Cortex of kidney (tissue), 1 donor: ENCODE measurements around the gene LACRT.

ENCODE experiments used
- DNase-seq: peaks from one replicate; lab custom pipeline; 2025; lab: John Stamatoyannopoulos, UW

LACRT gene

DNA sequence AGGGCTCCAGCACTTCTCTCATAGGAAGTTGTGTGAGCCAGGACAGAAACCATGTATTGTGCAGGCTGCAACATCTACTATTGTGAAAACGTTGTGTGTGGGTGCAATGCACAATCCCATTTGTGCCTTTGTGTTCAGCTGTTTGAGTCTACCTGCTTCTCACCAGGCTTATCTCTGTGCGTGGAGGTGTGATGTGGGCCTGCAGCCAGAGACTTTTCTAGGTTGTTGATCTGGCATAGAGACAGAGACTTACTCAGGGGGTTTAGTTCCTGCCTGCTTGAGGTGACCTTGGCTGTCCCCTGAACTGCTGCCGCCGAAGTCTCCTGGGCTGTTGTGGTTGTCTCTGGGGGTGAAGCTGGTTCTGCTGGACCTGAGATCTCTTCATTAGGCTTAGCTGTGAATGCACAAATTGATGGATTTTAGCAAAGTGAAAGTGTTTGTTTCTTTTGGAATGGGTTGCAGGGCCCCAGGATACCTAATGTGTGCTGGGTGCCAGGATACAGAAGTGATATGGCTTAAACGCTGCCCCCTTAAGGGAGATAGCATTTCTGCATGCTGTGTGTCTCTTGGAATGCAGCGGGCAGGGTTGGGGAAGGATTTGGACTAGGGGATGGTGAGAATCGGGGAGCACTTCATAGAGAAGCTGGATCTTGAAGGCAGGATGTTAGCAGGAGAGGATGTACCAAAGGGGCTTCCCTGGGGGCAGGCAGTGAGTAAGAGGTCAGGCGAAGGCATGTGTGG lies 2.5 kb downstream of the LACRT start:
- DNase-seq: no peak

DNA sequence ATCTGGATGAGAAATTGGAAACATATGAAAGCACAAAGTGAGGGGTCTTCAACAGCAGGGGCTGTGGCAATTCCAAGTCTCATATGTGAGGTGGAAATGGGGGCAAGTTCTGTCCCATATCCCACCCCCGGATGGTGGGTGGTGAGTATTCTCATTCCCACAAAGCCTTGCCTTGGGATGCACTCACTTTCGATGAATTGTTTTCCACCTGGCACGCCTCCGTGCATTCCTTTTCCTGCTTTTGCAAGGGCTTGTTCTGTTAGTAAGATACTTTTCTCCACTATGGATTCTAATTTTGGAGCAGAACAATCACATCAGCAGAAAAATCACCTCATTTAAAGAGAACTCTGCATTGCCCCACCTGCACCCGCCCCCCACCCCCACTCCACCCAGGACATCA lies 3.1 kb downstream of the LACRT start:
- no peak for DNase-seq

DNA sequence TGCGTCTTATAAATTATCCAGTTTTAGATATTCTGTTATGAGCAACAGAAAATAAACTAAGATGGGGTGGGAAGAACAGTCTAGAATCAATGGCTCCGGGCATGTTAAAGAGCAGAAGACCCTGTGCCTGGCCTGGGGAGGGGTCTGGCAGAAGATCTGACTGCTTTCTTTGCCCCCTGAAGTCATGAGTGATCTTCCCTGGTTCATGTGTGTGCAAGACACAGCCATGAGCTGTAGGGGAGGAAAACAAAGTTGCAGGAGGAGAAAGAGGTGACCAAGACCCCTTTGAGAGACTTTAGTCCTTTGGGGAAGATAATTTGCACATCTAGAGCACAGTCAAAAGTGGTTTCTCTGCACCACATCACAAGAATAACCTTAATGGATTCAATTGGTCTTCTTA lies 4.8 kb downstream of the LACRT start:
- DNase-seq: no peak

DNA sequence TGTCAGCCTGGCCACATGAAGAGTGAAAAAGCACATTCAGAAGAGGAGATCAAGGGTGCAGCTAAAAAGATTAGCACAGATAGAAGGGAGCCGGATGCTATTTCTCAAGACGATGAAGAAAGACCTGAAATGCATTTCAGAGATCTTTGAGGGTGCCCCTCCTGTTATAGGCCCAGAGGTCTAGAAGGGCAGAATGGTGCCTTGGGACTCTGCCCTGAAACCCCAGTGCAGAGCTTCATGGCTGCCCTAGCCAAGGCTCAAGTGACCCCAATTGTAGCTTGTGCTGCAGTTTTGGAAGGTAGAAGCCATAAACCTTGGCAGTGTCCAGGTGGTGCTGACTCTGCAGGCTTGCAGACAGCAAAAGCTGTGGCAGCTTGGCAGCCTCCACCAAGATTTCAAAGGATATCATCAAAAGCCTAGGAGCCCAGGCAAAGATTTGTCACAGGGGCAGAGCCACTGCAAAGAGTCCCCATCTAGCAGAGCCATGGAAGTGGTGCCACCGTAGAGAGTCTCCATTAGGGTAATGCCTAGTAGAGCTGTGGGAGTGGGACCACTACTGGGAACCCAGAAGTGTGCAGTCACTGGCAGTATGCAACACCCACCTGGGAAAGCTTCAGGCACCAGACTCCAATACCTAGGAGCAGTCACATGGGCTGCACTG lies 6.4 kb downstream of the LACRT start:
- DNase-seq: no peak

DNA sequence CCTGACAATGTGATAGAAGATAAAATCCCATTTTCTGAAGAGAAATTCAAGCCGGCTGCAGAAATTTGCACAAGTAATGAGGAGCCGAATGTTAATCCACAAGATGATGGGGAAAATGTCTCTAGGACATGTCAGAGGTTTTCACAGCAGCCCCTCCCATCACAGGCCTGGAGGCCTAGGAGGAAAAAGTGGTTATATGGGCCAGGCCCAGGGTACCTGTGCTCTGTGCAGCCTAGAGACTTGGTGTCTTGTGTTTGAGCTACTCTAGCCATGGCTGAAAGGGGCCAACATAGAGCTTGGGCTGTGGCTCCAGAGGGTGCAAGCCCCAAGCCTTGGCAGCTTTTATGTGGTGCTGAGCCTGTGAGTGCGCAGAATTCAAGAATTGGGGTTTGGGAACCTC lies 7.4 kb downstream of the LACRT start:
- DNase-seq: no peak

DNA sequence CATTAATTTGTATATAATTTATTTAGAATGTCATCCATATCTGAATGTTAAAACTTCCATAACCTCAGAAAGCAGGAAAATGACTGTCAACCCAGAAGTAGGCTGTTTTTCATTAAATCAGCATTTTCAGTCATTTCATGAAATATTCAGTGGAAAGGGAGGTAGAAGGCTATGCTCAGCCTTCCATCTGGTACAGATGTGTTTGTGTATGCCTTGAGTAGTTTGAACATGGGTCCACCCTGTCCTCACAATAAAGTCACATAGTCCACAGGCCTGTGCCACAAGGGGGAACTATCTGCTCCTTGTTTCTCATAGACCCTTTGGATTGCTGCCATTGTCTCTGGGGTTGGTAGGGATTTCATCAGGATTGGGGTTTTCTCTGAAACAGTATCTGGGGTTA lies 9.1 kb downstream of the LACRT start:
- no peak for DNase-seq

DNA sequence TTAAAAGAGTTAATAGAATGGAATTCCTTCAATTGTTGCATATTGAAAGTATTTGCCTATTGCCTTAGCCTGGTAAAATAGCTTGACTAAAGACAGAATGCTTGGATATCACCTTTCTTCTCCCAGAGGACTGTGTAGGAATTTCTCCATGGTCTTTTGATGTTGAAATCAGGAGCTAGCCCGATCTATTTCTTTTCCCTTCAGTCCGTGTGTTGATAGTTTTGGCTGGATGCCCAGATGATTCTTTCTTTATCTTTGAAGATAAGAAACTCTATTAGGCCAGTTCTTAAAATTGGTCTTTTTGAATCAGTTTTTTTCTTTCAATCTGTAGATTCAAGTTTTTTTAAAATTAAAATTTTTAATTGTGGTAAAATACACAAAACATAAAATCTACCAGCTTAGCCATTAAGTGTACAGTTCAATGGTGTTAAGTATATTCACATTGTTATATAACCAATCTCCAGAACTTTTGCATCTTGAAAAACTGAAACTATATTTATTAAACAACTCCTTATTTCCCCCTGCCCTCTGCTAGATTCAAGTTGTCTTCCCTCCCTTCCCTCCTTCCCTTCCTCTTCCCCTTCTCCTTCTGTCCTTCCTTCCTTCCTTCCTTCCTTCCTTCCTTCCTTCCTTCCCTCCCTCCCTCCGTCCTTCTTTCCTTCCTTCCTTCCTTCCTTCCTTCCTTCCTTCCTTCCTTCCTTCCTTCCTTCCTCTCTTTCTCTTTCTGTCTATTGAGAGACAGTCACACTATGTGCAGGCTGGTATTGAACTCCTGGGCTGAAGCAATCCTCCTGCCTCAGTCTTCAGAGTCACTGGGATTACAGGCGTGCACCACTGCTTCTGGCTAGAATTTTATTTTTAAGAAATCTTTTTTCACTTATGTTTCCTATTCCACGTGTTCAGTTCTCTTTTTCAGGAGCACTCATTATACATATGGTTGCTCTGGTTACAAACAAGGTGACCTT lies 10.1 kb downstream of the LACRT start:
- DNase-seq: no peak

DNA sequence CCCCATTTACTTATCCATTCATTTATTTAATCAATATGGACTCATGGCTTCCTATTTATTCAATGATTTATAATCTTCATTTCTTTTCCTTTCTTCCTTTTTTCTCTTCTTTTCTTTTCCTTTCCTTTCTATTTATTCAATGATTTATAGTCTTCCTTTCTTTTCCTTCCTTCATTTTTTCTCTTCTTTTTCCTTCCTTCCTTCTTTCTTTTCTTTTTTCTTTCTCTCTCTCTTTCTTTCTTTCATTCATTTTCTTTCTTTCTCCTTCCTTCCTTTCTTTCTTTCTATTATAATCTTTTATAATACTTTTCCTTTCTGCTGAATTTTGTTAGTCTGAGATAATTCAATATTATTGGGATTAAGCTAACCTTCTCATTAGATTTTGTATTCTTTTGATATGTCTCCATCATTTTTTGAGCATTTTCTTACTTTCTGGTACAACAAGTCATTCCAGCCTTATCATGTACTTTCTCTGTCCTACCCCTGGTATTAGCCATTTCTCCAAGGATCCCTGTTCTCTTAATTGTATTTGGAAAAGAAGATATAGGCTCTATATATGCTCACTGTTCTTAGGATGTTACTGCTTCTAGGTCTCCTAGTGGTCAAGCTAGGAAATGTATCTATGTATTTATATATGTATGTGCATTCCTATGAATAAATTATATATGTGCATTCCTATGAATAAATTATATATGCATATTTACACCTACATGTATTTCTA lies 12.1 kb downstream of the LACRT start:
- DNase-seq: no peak

DNA sequence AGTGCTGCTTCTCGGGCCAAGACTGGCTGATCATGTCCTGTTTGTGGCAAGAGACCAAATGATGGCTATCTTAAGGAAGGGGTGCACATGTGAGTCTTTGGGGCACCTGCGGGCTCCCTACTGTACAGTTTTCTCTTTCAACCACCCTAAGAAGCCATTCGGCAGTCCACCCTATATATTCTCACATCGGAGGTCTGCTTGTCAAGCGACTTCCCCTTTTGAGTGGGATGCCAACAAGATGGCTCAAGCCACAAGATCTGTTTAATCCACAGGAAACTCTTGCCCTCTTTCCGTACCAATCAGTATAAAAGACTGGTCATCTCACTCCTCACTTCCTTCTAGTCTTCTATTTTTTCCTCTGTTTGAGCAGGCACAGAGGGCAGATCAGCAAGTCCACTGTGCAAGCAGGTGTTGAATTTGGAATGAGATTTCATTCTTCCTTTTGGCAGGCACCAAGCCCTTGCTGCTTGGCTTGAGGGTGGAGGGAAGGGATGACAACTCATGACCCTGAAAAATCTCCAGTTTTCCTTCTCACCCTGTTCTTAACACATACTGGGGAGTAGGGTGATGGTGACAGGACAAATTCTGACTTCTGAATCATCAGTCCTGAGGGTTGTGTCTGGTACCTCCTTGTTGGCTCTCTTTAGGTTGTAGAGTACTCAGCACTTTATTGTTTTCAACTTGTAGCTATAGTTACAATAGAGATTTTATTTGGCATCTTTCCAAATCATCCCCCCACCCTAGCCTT lies 17.6 kb downstream of the LACRT start:
- DNase-seq: no peak

DNA sequence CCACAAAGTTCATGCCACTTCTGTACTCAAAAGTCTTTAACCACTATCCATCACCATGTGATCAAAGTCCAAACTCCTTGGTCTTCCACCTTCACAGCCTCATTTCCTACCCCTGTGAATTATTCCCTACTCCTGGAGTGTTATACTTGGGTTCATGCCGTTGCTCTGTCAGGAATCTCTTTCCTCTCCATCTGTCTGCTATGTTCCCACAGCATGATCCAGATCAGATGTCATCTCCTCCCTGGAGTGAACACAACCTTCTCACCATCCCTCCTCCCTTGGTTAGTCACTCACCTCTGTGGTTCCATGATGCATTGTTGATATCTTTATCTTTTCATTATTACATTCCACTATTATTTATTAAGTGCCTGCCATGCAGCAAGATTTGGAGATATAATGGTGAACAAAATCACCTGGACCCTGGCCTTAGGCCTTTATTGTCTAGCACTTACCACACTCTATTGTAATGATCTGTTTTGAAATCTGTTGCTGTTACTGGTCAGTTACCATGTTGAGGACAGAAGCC lies 22.4 kb downstream of the LACRT start:
- no peak for DNase-seq

DNA sequence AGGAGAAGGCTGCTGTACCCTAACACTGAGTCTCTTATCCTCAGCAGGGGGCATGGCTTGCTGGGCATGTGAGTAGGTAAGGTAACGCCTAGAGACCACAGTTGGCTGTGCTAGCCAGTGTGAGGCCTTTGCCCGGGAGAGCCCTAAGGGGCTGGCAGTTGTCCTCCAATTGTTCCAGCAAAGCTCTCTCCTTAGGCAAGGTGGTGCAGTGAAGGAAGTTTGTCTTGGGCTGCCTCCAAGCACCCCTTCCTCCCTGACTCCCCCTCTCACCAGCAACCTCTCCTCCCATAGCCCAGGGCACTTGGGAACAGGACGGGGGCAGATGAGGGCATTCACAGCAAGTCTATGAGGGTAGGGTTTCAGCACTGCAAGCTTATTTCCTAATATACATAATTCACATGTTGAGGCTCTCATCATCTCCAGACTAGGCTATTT lies 23.0 kb downstream of the LACRT start:
- no peak for DNase-seq

DNA sequence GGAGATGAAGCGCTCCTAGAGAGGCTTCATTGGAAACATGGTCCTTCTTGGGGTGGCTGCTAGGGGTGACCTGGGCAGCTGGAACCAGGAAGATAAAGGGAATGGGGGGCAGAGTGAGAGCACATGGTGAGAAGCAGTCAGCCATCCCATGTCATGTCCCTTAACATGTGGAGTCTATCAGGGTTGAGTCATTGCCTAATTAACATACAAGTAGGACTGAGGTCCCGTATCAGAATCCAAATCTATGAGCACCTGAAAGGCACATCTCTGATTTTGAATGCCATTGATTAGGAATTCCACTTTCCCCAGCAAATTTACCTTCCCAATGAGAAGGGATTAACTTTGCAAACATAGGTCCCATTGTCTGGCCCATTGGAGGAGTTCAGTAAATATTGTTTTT lies 25.9 kb downstream of the LACRT start:
- no peak for DNase-seq

DNA sequence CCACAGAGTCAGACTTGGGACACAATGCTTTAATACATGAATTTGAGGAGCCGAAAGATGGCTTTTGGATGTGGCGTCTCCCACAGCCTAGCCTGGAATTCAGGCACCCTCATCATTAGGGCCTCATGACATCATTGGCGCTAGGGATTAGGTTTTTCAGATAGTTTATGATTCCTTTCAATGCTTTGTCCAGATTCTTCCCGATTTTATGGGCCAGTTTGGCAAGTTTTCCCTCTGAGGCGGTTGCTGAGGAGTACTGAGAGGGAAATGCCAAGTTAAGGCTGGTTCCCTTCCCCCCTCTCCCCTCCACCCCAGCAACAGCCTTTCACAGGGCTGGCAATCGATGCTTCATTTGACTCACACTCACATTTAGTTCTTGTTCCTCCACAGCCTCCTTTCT lies 26.5 kb downstream of the LACRT start:
- DNase-seq: no peak

DNA sequence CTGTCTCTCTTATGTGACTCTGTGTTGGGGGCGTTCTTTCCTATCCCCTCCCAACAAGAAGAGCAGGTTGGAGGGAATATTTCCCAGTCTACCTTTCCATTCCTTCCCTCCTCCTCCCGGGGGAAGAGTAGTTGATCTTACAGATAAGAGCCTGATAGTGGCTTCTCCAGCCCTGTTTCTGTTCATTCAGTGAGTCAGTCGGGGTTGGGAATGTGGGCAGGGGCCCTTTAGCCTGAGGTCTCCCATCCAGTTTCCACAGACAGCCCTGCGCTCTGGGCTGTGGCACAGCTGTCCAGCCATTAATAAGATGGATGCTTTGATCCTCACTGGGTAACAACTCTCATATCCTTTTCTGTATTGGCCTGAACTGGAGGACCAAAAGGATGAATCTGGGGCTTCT lies 28.1 kb downstream of the LACRT start:
- no peak for DNase-seq

DNA sequence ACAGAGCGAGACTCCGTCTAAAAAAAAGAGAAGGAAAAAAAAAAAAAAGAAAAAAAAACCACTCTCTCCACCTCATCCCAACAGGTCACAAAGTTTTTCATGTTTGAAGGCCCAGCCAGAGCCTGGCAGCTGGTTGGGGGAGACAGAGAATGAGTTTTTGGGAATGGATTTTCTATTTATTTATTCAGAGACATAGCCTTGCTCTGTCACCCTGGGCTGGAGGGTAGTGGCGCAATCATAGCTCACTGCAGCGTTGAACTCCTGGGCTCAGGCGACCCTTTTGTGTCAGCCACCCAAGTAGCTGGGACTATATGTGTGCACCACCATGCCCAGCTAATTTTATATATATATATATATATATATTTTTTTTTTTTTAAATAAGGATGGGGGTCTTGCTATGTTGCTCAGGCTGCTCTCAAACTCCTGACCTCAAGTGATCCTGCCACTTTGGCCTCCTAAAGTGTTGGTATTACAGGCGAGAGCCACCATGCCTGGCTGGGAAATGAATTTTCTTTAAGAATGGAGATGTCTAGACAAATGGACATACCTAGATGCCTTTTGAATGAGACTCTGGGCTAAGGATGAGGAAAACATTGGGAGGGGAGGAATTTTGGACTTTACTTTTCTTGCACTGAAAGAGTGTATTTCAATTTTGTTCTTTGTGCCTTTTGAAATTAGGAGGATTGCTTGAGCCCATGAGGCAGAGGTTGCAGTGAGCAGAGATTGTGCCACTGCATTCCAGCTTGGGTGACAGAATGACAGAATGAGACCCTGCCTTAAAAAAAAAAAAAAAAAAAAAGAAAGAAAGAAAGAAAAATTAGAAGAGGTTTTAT lies 29.3 kb downstream of the LACRT start:
- no peak for DNase-seq

DNA sequence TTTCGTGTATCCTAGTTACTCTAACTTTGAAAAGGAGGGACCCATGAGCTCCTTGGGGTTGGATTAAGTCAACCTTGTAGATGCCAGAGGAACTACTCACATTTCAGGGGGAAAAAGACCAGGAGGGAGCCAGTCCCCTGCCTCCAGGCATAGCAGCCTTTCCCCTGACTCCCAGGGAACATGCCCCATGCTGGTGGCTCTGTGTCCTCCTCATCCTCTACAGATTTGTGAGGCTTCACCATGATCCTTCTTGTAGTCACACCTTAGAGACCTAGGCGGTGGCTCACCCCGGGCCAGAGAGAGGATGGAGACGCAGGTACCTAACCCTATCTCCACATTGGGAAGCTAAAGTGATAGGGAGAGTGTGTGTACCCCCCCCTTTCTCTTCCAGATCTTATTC lies 30.3 kb downstream of the LACRT start:
- DNase-seq: no peak

DNA sequence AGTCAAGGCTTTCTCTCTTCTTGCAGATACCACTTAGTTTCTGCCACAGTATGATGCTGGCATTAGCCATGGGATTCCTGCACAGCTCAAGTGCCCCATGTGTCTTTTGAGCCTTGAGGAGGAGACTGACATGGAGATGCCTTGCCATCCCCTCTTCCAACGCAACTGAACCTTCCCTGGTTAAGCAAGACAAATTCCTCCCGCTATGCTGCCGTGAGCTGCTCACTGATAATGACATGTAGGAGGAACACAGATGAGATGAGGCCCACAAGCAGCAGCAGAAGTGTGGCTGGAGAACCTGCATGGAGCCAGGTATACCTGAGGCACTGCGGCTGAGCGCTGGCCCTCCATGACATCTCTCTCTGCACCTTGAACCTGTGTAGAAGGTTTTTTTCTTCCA lies 30.8 kb downstream of the LACRT start:
- DNase-seq: no peak

DNA sequence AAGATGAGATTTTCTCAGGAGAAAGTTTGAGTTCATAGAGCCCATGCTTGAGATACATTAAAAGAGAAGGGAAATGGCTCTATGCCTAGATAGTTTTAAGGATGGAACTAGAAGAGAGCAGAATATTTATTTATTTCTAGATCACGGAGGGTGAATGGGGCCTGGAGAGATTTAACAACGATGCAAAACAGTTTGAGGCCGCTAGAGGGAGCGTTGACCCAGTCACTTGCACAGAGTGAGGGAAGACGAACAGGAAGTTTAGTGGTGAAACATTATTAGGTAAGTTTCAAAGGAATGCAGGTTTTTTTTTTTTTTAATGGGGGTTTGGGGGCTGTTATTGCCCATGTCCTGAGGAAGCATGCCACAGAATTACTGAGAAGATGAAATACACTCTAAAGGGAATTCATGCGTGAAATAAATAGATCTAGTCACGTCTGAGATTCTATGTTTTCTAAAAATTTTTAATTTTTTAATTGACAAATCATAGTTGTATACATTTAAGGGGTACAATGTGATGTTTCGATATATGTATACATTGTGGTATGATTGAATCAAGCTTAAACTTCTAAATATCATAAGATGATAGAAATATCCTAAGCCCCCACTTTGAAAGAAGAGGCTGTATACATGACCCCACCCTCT lies 31.4 kb downstream of the LACRT start:
- DNase-seq: no peak

DNA sequence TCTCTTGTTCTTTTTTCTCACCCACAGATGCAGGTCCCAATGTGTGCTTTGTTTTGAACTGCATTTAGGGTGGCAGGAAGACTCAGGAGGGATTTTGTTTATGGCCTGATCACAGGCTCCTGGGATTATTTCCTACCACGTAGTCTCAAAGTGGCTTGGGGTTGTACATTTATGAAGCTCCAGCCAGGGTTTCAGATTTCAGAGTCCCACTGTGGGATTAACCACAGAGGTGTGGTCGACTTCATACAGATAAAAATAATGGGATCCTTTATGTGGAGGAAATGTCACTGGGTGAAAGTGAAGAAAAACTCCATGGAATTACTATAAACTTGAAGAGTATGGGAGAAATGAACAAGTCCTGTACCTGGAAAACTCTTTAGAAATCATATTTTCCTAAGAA lies 32.0 kb downstream of the LACRT start:
- DNase-seq: no peak

DNA sequence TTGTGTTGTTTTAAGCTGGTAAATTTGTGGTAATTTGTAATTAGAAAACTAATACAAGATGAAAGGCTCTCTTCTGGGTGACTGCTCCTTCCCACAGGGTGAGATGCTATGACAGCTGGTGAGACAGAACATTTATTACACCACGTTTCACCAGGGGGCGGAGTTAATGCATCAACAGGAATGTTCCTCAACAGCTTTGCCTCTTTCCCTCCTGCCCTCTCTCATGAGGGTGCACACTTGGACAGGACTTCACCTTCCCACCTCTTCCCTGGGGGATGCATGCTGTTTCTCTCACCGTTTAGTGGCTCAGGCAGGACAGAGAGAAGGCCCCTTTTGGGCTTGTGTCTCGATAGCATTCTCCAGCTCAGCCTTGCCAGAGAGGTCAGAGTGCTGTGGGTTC lies 32.9 kb downstream of the LACRT start:
- no peak for DNase-seq
